ENCODE results near the gene HECTD1.

GRCh38 chr14:31096255-31096654, 111.3 kb downstream of the HECTD1 start:
- no peak for TF ChIP-seq CTCF (IDR thresholded peaks at IDR 0.05)
- TF ChIP-seq POLR2A (IDR thresholded peaks at IDR 0.05): no peak

Data from thyroid gland (tissue), 4 donors.